Heart left ventricle (tissue), 16 donors: ENCODE measurements around the gene PTK6. TPM values are rescaled to one million over a fixed set of nuclear protein-coding genes. Genes with fewer than 3 reads are reported as not detected.

Source experiments
- ATAC-seq, 4 donors: fragments of 200-7000 bp; cut with Tn5 transposase; one replicate each; pipeline ENCODE4 v1.9.1; 2020 to 2022; ENCODE audit warnings: moderate library complexity in 4 of 4, mild to moderate bottlenecking in 3 of 4, moderate number of reproducible peaks in 1 of 4
- DNase-seq, 5 donors: peaks; one replicate each; pipeline ENCODE4 v3.0.0-alpha.2; 2020
- H3K27ac ChIP-seq, 12 donors: fragments of 200-600 bp; sonication (generic) in 4 of 12; one replicate each; pipeline versions ENCODE4 v1.5.0 to v1.8.0; 2016 to 2022; ENCODE audit warnings: mild to moderate bottlenecking in 2 of 12
- H3K27me3 ChIP-seq, 9 donors: fragments of 200-600 bp; sonication (generic) in 2 of 9; one replicate each; pipeline versions ENCODE4 v1.5.1 to v1.8.0; 2016 to 2022; ENCODE audit warnings: mild to moderate bottlenecking in 3 of 9
- H3K36me3 ChIP-seq, 9 donors: fragments of 200-600 bp; sonication (generic) in 2 of 9; one replicate each; pipeline versions ENCODE4 v1.5.0 to v1.8.0; 2018 to 2022; ENCODE audit warnings: mild to moderate bottlenecking in 2 of 9
- H3K4me1 ChIP-seq, 12 donors: fragments of 200-600 bp; sonication (generic) in 4 of 12; one replicate each; pipeline versions ENCODE4 v1.5.0 to v1.8.0; 2016 to 2022; ENCODE audit warnings: mild to moderate bottlenecking in 3 of 12
- H3K4me3 ChIP-seq, 12 donors: fragments of 200-600 bp; sonication (generic) in 4 of 12; one replicate each; pipeline versions ENCODE4 v1.5.0 to v1.8.0; 2017 to 2022; ENCODE audit warnings: mild to moderate bottlenecking in 9 of 12, moderate library complexity in 4 of 12
- H3K9me3 ChIP-seq, 12 donors: fragments of 200-600 bp; sonication (generic) in 4 of 12; one replicate each; pipeline versions ENCODE4 v1.5.0 to v1.8.0; 2016 to 2022; ENCODE audit warnings: mild to moderate bottlenecking in 1 of 12
- POLR2A ChIP-seq, 2 donors: fragments of 450-650 bp; IDR thresholded peaks; one replicate each; pipeline ENCODE4 v1.6.1; 2017; ENCODE audit warnings: antibody characterized with exemption in 2 of 2, mild to moderate bottlenecking in 2 of 2, moderate library complexity in 2 of 2
- WGBS, 4 donors: extraction: QIAGEN DNeasy Blood & Tissue Kit in 2 of 4; methylation state at CpG; one replicate each; pipeline versions ENCODE4 v1.1.5 to v1.1.7; 2013 to 2018; 5-methylcytosine and 5-hydroxymethylcytosine counted together
- intact Hi-C, 10 donors: fragments of 100-400 bp; cut with DNase I; formaldehyde crosslinking; loops; one replicate each; pipeline versions ENCODE4 v1.11.1 to v1.14.2; 2022
- polyA plus RNA-seq, 2 donors: library from polyadenylated mRNA; stranded (reverse); fragments of 200-250 nt; gene quantifications; one replicate each; pipeline ENCODE4 v1.2.3, GENCODE V29; 2013
- total RNA-seq, 9 donors: library from RNA; depleted of rRNA in 2 of 9; stranded (reverse); fragments of >200 nt in 2 of 9; fragmentation: NEBNext Ultra II Directional in 3 of 9; extraction: Animal tissue kit (Norgen Biotek cat#: 25700) in 3 of 9; gene quantifications; one replicate each; pipeline versions ENCODE4 v1.1.0 to v1.2.4, GENCODE V29; 2016 to 2023
- TF ChIP-seq, protein P1 (sequence below), 12 donors: fragments of 200-600 bp; sonication (generic) in 4 of 12; IDR thresholded peaks; one replicate each; pipeline versions ENCODE4 v1.5.0 to v1.8.0; 2018 to 2022; ENCODE audit warnings: antibody characterized with exemption in 12 of 12, mild to moderate bottlenecking in 5 of 12
- donor health status: ischemic (EF 13 %, LVEDD 7.1; RV severe dilation, severe dysfunction).
- donor health status: healthy with polysubstance abuse.
- donor health status: DM: no; HTN: yes; CAD: no.
- donor health status: DM: no; HTN: no; CAD: no.
- donor health status: ischemic (EF 25% LVEDD 6.9; RV normal size, moderate dysfunction).
- donor health status: ischemic (EF 25% LVEDD 5.7; RV mildly dilated, moderate dysfunction).
- donor health status: healthy.
- donor health status: DM: yes; HTN: yes; CAD: no.
- donor health status: ischemic (EF 35%, LVEDD 5.7; RV mildly dilated, moderate dysfunction).
- donor health status: nonischemic (EF 11% LVEDD 7.7; RV severe dilation, severe dysfunction).
- donor health status: DM: yes; HTN: yes; CAD: no.
- donor health status: PGD.
- donor health status: ischemic (EF 29% LVEDD 5.4; RV normal size, mild dysfunction).
- donor health status: nonischemic (EF 23%, LVEDD 6.1; RV moderate dilation, normal function).

PTK6 gene
- total and polyA plus RNA-seq, 11 donors = 0.04 to 0.29 (median 0.12) TPM; not detected in 7

DNA sequence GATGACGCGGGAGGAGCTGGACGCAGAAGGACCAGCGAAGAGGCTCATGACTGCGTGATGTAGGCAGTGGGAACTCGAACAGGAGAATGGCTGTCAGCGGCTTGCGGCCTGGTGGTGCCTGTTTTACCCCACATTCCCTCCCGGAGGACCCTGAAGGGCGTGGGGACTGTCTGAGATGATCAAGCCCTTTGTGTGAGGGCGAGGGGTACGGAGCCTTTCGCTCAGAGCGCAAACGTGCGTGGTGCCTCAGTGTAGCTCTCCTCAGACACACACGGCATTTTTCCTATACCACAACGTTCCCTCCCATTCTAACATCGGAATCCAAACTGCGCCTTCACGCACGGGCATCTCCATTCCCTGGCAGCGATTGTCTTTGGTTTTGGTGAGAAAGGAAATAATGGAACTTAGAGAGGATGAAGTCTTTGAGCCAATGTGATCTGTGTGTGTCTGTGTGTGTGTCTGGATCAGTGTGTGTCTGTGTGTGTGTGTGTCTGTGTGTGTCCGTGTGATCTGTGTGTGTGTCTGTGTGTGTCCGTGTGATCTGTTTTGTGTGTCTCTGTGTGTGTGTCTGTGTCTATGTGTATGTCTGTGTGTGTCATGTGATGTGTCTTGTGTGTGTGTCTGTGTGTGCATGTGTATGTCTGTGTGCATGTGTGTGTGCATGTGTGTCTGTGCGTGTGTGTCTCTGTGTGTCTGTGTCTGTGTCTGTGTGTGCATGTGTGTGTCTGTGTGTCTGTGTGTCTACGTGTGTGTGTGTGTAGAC lies 5.3 kb downstream of the PTK6 start:
- no peak for TF ChIP-seq POLR2A (IDR thresholded peaks at IDR 0.05)
- TF ChIP-seq, protein P1, sequence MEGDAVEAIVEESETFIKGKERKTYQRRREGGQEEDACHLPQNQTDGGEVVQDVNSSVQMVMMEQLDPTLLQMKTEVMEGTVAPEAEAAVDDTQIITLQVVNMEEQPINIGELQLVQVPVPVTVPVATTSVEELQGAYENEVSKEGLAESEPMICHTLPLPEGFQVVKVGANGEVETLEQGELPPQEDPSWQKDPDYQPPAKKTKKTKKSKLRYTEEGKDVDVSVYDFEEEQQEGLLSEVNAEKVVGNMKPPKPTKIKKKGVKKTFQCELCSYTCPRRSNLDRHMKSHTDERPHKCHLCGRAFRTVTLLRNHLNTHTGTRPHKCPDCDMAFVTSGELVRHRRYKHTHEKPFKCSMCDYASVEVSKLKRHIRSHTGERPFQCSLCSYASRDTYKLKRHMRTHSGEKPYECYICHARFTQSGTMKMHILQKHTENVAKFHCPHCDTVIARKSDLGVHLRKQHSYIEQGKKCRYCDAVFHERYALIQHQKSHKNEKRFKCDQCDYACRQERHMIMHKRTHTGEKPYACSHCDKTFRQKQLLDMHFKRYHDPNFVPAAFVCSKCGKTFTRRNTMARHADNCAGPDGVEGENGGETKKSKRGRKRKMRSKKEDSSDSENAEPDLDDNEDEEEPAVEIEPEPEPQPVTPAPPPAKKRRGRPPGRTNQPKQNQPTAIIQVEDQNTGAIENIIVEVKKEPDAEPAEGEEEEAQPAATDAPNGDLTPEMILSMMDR (IDR thresholded peaks at IDR 0.05) = no peak
- 76 to 82% (median 78%) methylated on average over 27 of the region's 27 CpGs for WGBS, 4 donors
- H3K9me3 ChIP-seq = no peaks in the 10 kb centered on the region
- H3K27me3 ChIP-seq = peaks cover 0 to 31% (median 2%) of the 10 kb centered on the region in 9 donors
- peaks cover 0 to 16% (median 0%) of the 10 kb centered on the region in 12 donors for H3K4me1 ChIP-seq
- intact Hi-C loops = loop anchor here in 2 of 10 donors (10.0 kb wide), 3 partner anchors 333 to 593 kb away; partner anchors contain the start of genes ABHD16B (in 1 of the 2) and TPD52L2 (in 1 of the 2)
- ATAC-seq (no peak), DNase-seq (peak in 3 of 5 donors; percentile 8 to 32 (median 16))
- H3K36me3 ChIP-seq = no peaks in the 10 kb centered on the region
- H3K4me3 ChIP-seq = no peak overlapping the region
- no peak overlapping the region for H3K27ac ChIP-seq

- WGBS, 4 donors = 73 to 80% (median 74%) methylated on average over 12 to 14 of the region's 14 CpGs
- no peak for ATAC-seq
Measured at GRCh38 chr20:63530788-63531160, 6.4 kb downstream of the PTK6 start.

DNA sequence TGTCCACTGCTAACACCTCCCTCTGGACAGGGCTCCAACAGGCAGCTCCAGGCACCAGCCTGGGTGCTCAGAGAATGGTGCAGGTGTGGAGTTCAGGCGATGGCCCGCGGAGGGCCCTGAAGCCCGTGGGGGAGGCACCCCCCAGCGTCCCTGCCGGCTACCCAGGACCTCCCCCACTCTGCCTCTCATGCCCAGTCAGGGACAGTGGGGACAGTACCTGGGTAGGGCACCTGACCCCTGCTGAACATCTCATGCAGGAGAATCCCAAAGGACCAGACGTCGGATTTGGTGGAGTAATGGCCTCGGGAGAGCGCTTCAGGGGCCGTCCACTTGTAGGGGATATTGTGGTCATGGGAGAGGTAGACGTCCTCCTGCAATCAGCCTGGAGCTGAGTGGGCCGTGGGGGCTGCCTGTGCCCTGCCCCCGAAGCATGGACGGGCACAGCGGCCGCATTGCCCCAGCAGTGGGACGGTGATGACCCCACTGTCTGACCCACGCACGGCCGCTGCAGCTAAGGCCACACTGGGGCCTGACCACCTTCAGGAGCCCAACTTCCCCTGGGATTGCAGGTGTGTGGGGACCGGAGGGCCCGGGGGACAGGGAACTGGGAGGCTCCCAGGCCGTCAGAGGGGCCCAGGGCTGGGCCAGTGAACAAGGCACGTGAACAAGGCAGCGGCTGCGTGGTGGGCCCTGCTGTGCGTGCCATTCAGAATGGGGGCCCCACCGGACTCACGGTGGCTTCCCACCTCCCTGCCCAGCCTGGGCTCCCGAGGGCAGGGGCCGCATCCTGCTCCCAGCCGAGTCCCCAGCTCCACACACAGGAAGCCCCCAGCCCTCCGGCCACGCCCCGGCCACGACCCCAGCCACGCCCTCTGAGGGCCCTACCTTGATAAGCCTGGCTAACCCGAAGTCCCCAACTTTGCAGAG lies 7.1 kb downstream of the PTK6 start:
- intact Hi-C loops = loop anchor here in 3 of 10 donors (10.0 kb wide), 4 partner anchors 85 to 595 kb away; partner anchors contain the start of genes ABHD16B (in 1 of the 3) and TPD52L2 (in 1 of the 3)
- 73 to 81% (median 79%) methylated on average over 18 to 39 of the region's 39 CpGs for WGBS, 4 donors
- Histone ChIP-seq H3K4me1 (peaks cover 0 to 6% (median 0%) of the 10 kb centered on the region in 12 donors), H3K27me3 (peaks cover 0 to 20% (median 0%) of the 10 kb centered on the region in 9 donors), H3K27ac (no peak overlapping the region), H3K4me3 (no peak overlapping the region), H3K36me3 (no peaks in the 10 kb centered on the region), H3K9me3 (no peaks in the 10 kb centered on the region)
- TF ChIP-seq, protein P1 (IDR thresholded peaks at IDR 0.05) = no peak
- TF ChIP-seq POLR2A (IDR thresholded peaks at IDR 0.05) = no peak
- peak in 1 of 4 donors; percentile 10 for ATAC-seq
- peak in 4 of 5 donors; percentile 5 to 52 (median 20) for DNase-seq

More at GRCh38 chr20:63530788-63531160, 6.4 kb downstream of the PTK6 start:
- no peaks in the 10 kb centered on the region for H3K36me3 ChIP-seq
- no peak overlapping the region for H3K4me3 ChIP-seq
- intact Hi-C loops = loop anchor here in 2 of 10 donors (10.0 kb wide), 3 partner anchors 334 to 594 kb away; partner anchors contain the start of genes ABHD16B (in 1 of the 2) and TPD52L2 (in 1 of the 2)
- peaks cover 0 to 9% (median 0%) of the 10 kb centered on the region in 12 donors for H3K4me1 ChIP-seq
- DNase-seq = peak in 3 of 5 donors; percentile 16 to 35 (median 23)
- H3K27ac ChIP-seq = no peak overlapping the region
- peaks cover 0 to 23% (median 0%) of the 10 kb centered on the region in 9 donors for H3K27me3 ChIP-seq
- TF ChIP-seq POLR2A (IDR thresholded peaks at IDR 0.05) = no peak
- TF ChIP-seq, protein P1 (IDR thresholded peaks at IDR 0.05) = no peak
- no peaks in the 10 kb centered on the region for H3K9me3 ChIP-seq
